Neural progenitor cell (in vitro differentiated cells): Measurements from ENCODE around the gene LGI1. TPM values are rescaled to one million over a fixed set of nuclear protein-coding genes. Genes with fewer than 3 reads are reported as not detected.
A peak's percentile ranks its signal among the peaks of the same experiment; 100 is the strongest.

ENCODE experiments used
- DNase-seq: peaks from one replicate; pipeline ENCODE4 v3.0.0-alpha.2; 2016; ENCODE audit warnings: low spot score
- H2AFZ ChIP-seq: fragments of 200-600 bp; sonication (generic); replicated peaks from 2 replicates; pipeline ENCODE4 v1.6.1; 2016; ENCODE audit warnings: antibody characterized with exemption
- H3F3A ChIP-seq: fragments of 200-600 bp; sonication (generic); 2 replicates; pipeline ENCODE4 v1.6.1; 2016; ENCODE audit warnings: antibody characterized with exemption, low read depth
- H3K27ac ChIP-seq: fragments of 200-600 bp; sonication (generic); 2 replicates; pipeline ENCODE4 v1.5.1; 2016; ENCODE audit warnings: mild to moderate bottlenecking
- H3K27me3 ChIP-seq: fragments of 200-600 bp; sonication (generic); 2 replicates; pipeline ENCODE4 v1.6.1; 2016; ENCODE audit warnings: mild to moderate bottlenecking, moderate library complexity
- H3K36me3 ChIP-seq: fragments of 200-600 bp; sonication (generic); 2 replicates; pipeline ENCODE4 v1.5.1; 2016
- H3K4me1 ChIP-seq: fragments of 200-600 bp; sonication (generic); 2 replicates; pipeline ENCODE4 v1.6.1; 2016; ENCODE audit warnings: mixed run types
- H3K4me2 ChIP-seq: fragments of 200-600 bp; sonication (generic); 2 replicates; pipeline ENCODE4 v1.6.1; 2016
- H3K4me3 ChIP-seq: fragments of 200-600 bp; sonication (generic); 2 replicates; pipeline ENCODE4 v1.5.1; 2016
- H3K79me2 ChIP-seq: fragments of 200-600 bp; sonication (generic); 2 replicates; pipeline ENCODE4 v1.6.1; 2016; ENCODE audit warnings: low read depth
- H3K9ac ChIP-seq: fragments of 200-600 bp; sonication (generic); 2 replicates; pipeline ENCODE4 v1.6.1; 2016
- H3K9me3 ChIP-seq: fragments of 200-600 bp; sonication (generic); 2 replicates; pipeline ENCODE4 v1.5.1; 2016; ENCODE audit warnings: low read depth
- H4K20me1 ChIP-seq: fragments of 200-600 bp; sonication (generic); 2 replicates; pipeline ENCODE4 v1.6.1; 2016; ENCODE audit warnings: low read depth
- H3K27ac Mint-ChIP-seq: 3 replicates; pipeline ENCODE4 v1.8.0; 2021; ENCODE audit warnings: mixed read lengths
- H3K27me3 Mint-ChIP-seq: 2 replicates; pipeline ENCODE4 v1.8.0; 2022; ENCODE audit warnings: low read depth, mild to moderate bottlenecking, inconsistent platforms, moderate library complexity, mixed read lengths; ENCODE audit not compliant: insufficient read depth
- H3K36me3 Mint-ChIP-seq: 3 replicates; pipeline ENCODE4 v1.8.0; 2021; ENCODE audit warnings: mixed read lengths
- H3K4me1 Mint-ChIP-seq: 3 replicates; pipeline ENCODE4 v1.8.0; 2021; ENCODE audit warnings: mixed read lengths
- H3K4me3 Mint-ChIP-seq: 3 replicates; pipeline ENCODE4 v1.8.0; 2021; ENCODE audit warnings: mild to moderate bottlenecking, moderate library complexity, mixed read lengths
- H3K9me3 Mint-ChIP-seq: 3 replicates; pipeline ENCODE4 v1.8.0; 2020; ENCODE audit warnings: mixed read lengths
- CTCF ChIP-seq: fragments of 200-600 bp; sonication (generic); IDR thresholded peaks from 2 replicates; pipeline ENCODE4 v1.5.1; 2017; ENCODE audit warnings: antibody characterized with exemption, mild to moderate bottlenecking
- EZH2 ChIP-seq: fragments of 200-600 bp; sonication (generic); IDR thresholded peaks from 2 replicates; pipeline ENCODE4 v1.6.1; 2017; ENCODE audit warnings: antibody characterized with exemption, mild to moderate bottlenecking, moderate library complexity
- EZH2phosphoT487 ChIP-seq: fragments of 200-600 bp; sonication (generic); IDR thresholded peaks from 2 replicates; pipeline ENCODE4 v1.6.1; 2017; ENCODE audit warnings: antibody characterized with exemption
- total RNA-seq: library from RNA; depleted of rRNA; stranded (reverse); fragments of >200 nt; gene quantifications from 2 replicates; pipeline ENCODE4 v1.2.3, GENCODE V29; 2015; ENCODE audit warnings: low replicate concordance

LGI1 gene
- total RNA-seq, 1 donor from 2014 or later = 20.2 TPM

DNA sequence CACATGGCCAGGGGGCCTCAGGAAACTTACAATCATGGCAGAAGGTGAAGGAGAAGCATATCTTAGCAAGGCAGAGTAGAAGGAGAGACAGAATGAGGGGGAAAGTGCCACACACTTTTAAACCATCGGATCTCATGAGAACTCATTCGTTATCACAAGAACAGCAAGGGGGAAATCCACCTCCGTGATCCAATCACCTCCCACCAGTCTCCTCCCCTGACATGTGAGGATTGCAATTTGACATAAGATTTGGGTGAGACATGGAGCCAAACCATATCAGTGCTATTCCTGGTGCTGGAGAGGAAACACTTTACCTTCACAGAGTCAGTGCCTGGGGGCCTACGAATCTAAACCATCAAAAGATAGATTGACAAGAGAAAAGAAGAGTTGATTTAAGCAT lies 61.8 kb downstream of the LGI1 start:
- H3K9me3 ChIP-seq = no peaks in the 10 kb centered on the region
- no peaks in the 10 kb centered on the region for H3K36me3 ChIP-seq
- no peak for DNase-seq
- H3K4me3 ChIP-seq = no peak overlapping the region
- H3K27ac ChIP-seq = no peak overlapping the region
- no peak overlapping the region for H3K4me2 ChIP-seq
- TF ChIP-seq EZH2 = no peak
- no peak for TF ChIP-seq EZH2phosphoT487
- H3K27me3 ChIP-seq = peaks cover 23% of the 10 kb centered on the region
- H3K4me1 ChIP-seq = peaks cover 12% of the 10 kb centered on the region
- H3K4me3 Mint-ChIP-seq = no peak overlapping the region
- no peaks in the 10 kb centered on the region for H3K79me2 ChIP-seq
- H4K20me1 ChIP-seq = no peaks in the 10 kb centered on the region
- H3K27me3 Mint-ChIP-seq = peaks cover 3% of the 10 kb centered on the region
- H3F3A ChIP-seq = peaks cover 13% of the 10 kb centered on the region
- no peak overlapping the region for H3K27ac Mint-ChIP-seq
- peaks cover 4% of the 10 kb centered on the region for H3K9me3 Mint-ChIP-seq
- no peaks in the 10 kb centered on the region for H3K36me3 Mint-ChIP-seq
- H3K9ac ChIP-seq = no peak overlapping the region
- H3K4me1 Mint-ChIP-seq = peaks cover 23% of the 10 kb centered on the region
- H2AFZ ChIP-seq = no peak overlapping the region

GRCh38 chr10:93820434-93820833 lies 62.7 kb downstream of the LGI1 start:
- Histone ChIP-seq H3K9me3 (no peaks in the 10 kb centered on the region), H3K4me2 (no peak overlapping the region), H3K4me1 (peaks cover 7% of the 10 kb centered on the region), H3K4me3 (no peak overlapping the region), H3K27me3 (peaks cover 23% of the 10 kb centered on the region), H3K27ac (no peak overlapping the region), H3K36me3 (no peaks in the 10 kb centered on the region), H4K20me1 (no peaks in the 10 kb centered on the region), H2AFZ (no peak overlapping the region), H3F3A (peaks cover 7% of the 10 kb centered on the region), H3K9ac (no peak overlapping the region), H3K79me2 (no peaks in the 10 kb centered on the region)
- H3K4me1 Mint-ChIP-seq = peaks cover 16% of the 10 kb centered on the region
- TF ChIP-seq EZH2 = no peak
- no peaks in the 10 kb centered on the region for H3K36me3 Mint-ChIP-seq
- no peak overlapping the region for H3K27ac Mint-ChIP-seq
- peaks cover 4% of the 10 kb centered on the region for H3K9me3 Mint-ChIP-seq
- peaks cover 3% of the 10 kb centered on the region for H3K27me3 Mint-ChIP-seq
- DNase-seq = no peak
- H3K4me3 Mint-ChIP-seq = no peak overlapping the region

- peaks cover 2% of the 10 kb centered on the region for H3K4me1 ChIP-seq
- H4K20me1 ChIP-seq = no peaks in the 10 kb centered on the region
- H3K4me2 ChIP-seq = no peak overlapping the region
- H3K9ac ChIP-seq = no peak overlapping the region
- Mint-ChIP-seq H3K27ac (no peak overlapping the region), H3K4me1 (peaks cover 12% of the 10 kb centered on the region), H3K27me3 (peaks cover 3% of the 10 kb centered on the region), H3K36me3 (no peaks in the 10 kb centered on the region), H3K9me3 (peaks cover 4% of the 10 kb centered on the region), H3K4me3 (no peak overlapping the region)
- peak; percentile 27 for DNase-seq
- no peaks in the 10 kb centered on the region for H3F3A ChIP-seq
- H3K27me3 ChIP-seq = peaks cover 23% of the 10 kb centered on the region
- H3K36me3 ChIP-seq = no peaks in the 10 kb centered on the region
- peak; percentile 70 for TF ChIP-seq CTCF
- no peak for TF ChIP-seq EZH2
- no peak overlapping the region for H2AFZ ChIP-seq
- H3K4me3 ChIP-seq = no peak overlapping the region
- no peak overlapping the region for H3K27ac ChIP-seq
- H3K9me3 ChIP-seq = no peaks in the 10 kb centered on the region
- H3K79me2 ChIP-seq = no peaks in the 10 kb centered on the region
Measured at GRCh38 chr10:93821051-93821772, 63.5 kb downstream of the LGI1 start.

GRCh38 chr10:93826355-93826754 lies 68.6 kb downstream of the LGI1 start:
- Histone ChIP-seq H2AFZ (peak overlapping the region; percentile 60), H3K9me3 (no peaks in the 10 kb centered on the region), H3K27me3 (peaks cover 11% of the 10 kb centered on the region), H4K20me1 (no peaks in the 10 kb centered on the region), H3K9ac (no peak overlapping the region), H3K4me3 (no peak overlapping the region), H3K36me3 (no peaks in the 10 kb centered on the region), H3K79me2 (no peaks in the 10 kb centered on the region), H3K27ac (no peak overlapping the region), H3K4me2 (no peak overlapping the region), H3K4me1 (peaks cover 10% of the 10 kb centered on the region), H3F3A (no peaks in the 10 kb centered on the region)
- peak overlapping the region; percentile 71 for H3K27ac Mint-ChIP-seq
- H3K36me3 Mint-ChIP-seq = no peaks in the 10 kb centered on the region
- no peak overlapping the region for H3K4me3 Mint-ChIP-seq
- DNase-seq = peak; percentile 41
- H3K9me3 Mint-ChIP-seq = no peaks in the 10 kb centered on the region
- peaks cover 12% of the 10 kb centered on the region for H3K4me1 Mint-ChIP-seq
- no peak for TF ChIP-seq EZH2phosphoT487
- no peak for TF ChIP-seq EZH2
- TF ChIP-seq CTCF = no peak
- no peaks in the 10 kb centered on the region for H3K27me3 Mint-ChIP-seq
